Subcutaneous abdominal adipose tissue (tissue), 5 donors: ENCODE data around the gene IFITM1.
"Not testable (repeated sequence)": the region's sequence is repeated elsewhere in the genome, so short reads cannot be mapped to it uniquely, and the experiment has no call there.

ENCODE experiments used
- H3K27ac ChIP-seq: one replicate; pipeline ENCODE4 v1.7.0; 2013; ENCODE audit warnings: low read depth, mild to moderate bottlenecking, inconsistent platforms, low read length, moderate library complexity
- H3K27me3 ChIP-seq, 5 donors: one replicate each; pipeline ENCODE4 v1.7.0; 2013; ENCODE audit warnings: low read length in 5 of 5, inconsistent platforms in 1 of 5; ENCODE audit not compliant: control insufficient read depth in 5 of 5, insufficient read depth in 4 of 5
- H3K36me3 ChIP-seq, 5 donors: one replicate each; pipeline ENCODE4 v1.7.0; 2013; ENCODE audit warnings: low read length in 5 of 5; ENCODE audit not compliant: control insufficient read depth in 5 of 5, insufficient read depth in 5 of 5
- H3K4me1 ChIP-seq, 5 donors: one replicate each; pipeline ENCODE4 v1.7.0; 2013; ENCODE audit warnings: low read length in 5 of 5, mild to moderate bottlenecking in 3 of 5, moderate library complexity in 1 of 5; ENCODE audit not compliant: control insufficient read depth in 5 of 5, insufficient read depth in 5 of 5
- H3K4me3 ChIP-seq, 5 donors: one replicate each; pipeline ENCODE4 v1.7.0; 2013; ENCODE audit warnings: low read length in 5 of 5, low read depth in 1 of 5
- H3K9ac ChIP-seq, 5 donors: one replicate each; pipeline ENCODE4 v1.7.0; 2013; ENCODE audit warnings: low read length in 5 of 5, mild to moderate bottlenecking in 4 of 5, moderate library complexity in 3 of 5
- H3K9me3 ChIP-seq, 5 donors: one replicate each; pipeline ENCODE4 v1.7.0; 2013; ENCODE audit warnings: low read length in 5 of 5; ENCODE audit not compliant: control insufficient read depth in 5 of 5
- donor health status: healthy.
- donor health status: healthy.
- donor health status: healthy.
- donor health status: healthy.
- donor health status: healthy.

The IFITM1 gene

DNA sequence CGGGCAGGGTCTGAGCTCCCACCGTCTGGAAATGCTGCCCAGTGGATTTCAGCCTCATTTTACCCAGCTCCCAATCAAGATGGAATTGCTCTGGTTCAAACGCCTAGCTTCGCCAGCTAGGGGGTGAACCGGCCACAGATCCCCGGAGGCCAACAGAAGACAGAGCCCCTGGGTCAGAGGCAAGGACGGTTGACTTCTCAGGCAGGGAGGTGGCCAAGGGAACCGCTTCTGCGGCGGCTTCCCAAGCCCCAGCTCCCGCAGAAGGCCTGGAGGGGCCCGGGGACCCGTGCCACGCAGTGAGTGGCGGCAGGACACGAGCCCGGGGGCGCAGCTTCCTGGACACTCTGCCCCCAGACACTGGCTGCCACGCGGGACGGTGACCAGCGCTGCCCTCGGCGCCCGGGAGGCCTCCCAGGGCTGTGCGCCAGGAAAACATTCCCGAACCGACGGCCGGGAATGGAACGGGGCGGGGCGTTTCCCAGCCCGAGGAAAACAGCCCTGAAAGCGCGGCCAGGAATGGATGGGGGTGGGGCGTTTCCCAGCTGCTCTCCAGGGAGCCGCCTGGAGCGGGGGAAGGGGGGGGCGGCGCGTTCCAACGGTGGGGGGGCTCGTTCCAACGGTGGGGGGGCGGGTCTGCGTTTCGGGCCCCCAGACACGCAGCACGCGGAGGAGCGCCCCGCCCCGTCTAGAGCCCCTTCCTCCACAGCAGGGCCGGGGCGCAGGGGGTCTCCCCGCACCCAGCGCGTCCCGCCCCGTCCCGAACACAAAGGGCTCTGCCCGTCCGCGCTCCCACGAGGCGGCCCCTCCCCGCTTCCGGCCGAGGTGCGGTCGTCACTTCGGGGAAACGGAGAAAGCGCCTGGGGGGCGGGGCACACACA lies 42.0 kb downstream of the IFITM1 start:
- peaks cover 8 to 31% (median 23%) of the 10 kb centered on the region in 5 donors for H3K4me1 ChIP-seq
- peak overlapping the region; percentile 97 for H3K27ac ChIP-seq
- peaks cover 0 to 4% (median under 1%) of the 10 kb centered on the region in 5 donors for H3K9me3 ChIP-seq
- peak overlapping the region; percentile 41 to 63 (median 46) for H3K4me3 ChIP-seq
- peak overlapping the region; percentile 65 to 95 (median 79) for H3K9ac ChIP-seq
- peaks cover 0 to 16% (median 9%) of the 10 kb centered on the region in 5 donors for H3K27me3 ChIP-seq
- no peaks in the 10 kb centered on the region for H3K36me3 ChIP-seq

DNA sequence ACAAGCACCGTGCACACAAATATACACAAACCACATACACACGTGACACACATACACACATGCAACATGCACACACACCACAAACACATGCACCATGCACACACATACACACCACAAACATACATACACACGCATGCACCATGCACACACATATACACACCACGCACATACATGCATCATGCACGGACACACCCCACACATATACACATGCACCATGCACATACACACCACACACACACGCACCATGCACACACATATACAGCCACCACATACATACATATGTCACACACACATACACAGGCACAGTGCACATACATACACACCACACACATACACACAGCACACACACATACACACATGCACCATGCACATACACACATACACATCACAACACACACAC lies 42.8 kb downstream of the IFITM1 start:
- H3K4me1 ChIP-seq = peaks cover 8 to 26% (median 18%) of the 10 kb centered on the region in 5 donors

DNA sequence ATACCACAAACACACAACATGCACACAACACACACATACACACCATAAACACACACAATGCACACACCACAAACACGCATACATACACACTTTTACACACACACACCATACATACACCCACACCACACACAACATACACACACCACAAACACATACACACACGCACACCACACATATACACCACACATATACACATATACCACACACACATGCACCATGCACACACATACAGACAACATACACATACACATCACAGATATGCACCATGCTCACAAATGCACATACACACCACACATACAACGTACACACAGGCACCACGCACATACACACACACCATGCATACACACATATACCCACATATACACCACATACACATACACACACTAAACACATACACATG lies 43.7 kb downstream of the IFITM1 start:
- H3K27ac ChIP-seq = no peak overlapping the region
- H3K9ac ChIP-seq = no peak overlapping the region
- peaks cover 0 to 19% (median 9%) of the 10 kb centered on the region in 5 donors for H3K27me3 ChIP-seq
- peaks cover 8 to 25% (median 18%) of the 10 kb centered on the region in 5 donors for H3K4me1 ChIP-seq
- H3K9me3 ChIP-seq = peaks cover 2 to 8% (median 4%) of the 10 kb centered on the region in 5 donors
- H3K4me3 ChIP-seq = no peak overlapping the region
- H3K36me3 ChIP-seq = no peaks in the 10 kb centered on the region

More for the DNA sequence above, 42.8 kb downstream of the IFITM1 start:
- Histone ChIP-seq H3K36me3 (no peaks in the 10 kb centered on the region), H3K9ac (no peak overlapping the region), H3K27ac (no peak overlapping the region), H3K4me3 (no peak overlapping the region), H3K27me3 (peaks cover 0 to 19% (median 9%) of the 10 kb centered on the region in 5 donors), H3K9me3 (peaks cover 2 to 8% (median 4%) of the 10 kb centered on the region in 5 donors)

DNA sequence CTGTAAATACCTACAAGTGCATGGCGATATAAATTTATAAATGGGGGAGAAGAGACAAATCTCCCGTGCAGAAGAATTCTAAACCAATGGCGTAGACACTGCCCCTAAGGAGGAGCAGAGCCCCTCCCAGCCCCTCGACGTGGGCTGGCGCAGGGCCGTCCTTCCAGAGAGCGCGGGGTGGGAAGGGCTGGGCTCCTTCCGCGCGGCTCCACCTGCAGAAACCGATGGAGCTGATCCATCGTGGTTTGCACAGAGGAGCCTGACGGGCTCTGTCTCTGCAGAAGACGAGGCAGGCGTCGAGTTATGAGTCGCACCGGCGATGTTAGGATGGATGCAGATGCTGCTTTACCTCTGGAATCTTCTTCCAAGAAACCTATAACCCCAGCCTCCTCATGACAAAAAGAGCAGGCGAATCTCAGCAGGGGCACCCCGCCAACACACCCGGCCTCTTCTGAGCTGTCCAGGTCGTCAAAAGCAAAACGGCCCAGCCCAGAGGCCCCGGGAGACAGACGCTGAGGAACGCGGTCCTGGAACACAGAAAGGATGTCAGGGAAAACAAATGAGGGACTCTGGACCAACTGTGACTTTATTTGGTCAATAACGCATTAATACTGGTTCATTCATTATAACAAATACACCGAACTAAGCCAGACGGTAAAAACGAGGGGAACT lies 44.4 kb downstream of the IFITM1 start:
- Histone ChIP-seq H3K27me3 (peaks cover 0 to 19% (median 9%) of the 10 kb centered on the region in 5 donors), H3K4me3 (no peak overlapping the region), H3K27ac (no peak overlapping the region), H3K4me1 (peaks cover 8 to 21% (median 17%) of the 10 kb centered on the region in 5 donors), H3K9me3 (peaks cover 2 to 8% (median 4%) of the 10 kb centered on the region in 5 donors), H3K36me3 (no peaks in the 10 kb centered on the region), H3K9ac (no peak overlapping the region)

DNA sequence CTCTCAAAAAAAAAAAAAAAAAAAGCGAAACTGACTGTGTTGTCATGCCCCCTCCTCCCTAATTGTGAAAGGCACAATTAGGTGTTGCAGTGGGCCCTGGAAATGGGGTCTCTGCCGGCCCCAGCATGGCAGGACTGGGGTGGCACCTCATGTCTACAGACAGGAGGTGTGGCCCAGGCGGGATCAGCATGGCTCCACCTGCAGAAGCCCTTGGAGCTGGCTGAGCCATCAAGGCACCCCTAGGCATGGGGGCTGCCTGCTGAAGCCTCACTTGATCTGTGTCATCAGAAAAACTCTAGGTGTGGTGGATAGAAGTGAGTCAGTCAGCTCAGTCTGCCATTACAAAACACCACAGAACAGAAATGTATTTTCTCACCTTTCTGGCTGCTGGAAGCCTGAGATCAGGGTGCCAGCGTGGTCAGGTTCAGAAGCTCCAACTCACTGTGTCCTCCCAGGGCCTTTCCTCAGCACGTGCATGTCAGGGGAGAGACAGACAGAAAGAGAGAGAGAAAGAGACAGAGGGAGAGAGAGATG lies 45.4 kb downstream of the IFITM1 start:
- no peak overlapping the region for H3K4me3 ChIP-seq

DNA sequence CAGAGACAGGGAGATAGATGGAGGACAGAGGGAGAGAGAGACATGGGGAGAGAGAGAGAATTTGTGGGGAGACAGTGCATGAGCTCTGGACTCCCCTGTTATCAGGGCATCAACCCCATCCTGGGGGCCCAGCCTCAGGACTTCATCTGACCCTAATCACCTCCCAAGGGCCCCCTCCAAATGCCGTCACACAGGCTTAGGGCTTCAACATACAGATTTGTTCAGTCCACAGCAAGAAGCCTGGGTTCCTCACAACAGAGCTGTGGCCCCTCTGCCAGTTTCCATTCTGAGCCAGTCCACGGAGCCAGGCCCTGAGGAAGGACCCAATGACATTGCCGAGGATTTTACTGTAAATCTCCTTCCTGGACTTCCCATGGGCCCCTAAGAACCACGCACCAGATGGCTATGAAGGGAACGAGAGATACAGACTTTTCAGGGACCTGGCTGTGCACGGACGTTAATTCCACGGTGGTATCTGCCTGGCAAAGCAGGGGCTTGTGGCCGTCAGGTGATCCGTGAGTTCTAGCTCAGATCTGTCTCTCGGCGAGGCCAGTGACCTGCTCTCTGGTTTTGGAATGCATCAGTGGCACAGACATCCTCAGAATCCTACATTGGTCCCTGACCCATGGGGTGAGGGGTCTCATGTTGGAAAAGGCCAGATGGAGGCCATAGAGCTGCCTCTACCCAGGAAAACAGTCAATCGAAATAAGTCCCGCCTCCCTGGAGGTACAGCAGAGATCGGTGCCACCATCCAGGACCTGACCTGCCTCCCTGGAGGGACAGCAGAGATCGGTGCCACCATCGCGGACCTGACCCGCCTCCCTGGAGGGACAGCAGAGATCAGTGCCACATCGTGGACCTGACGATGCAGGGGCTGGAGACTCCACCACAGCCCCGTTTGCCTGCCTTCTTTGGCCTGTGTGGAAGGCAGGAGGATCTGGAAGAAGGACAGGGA lies 46.8 kb downstream of the IFITM1 start:
- Histone ChIP-seq H3K4me1 (peaks cover 0 to 3% (median 2%) of the 10 kb centered on the region in 5 donors), H3K36me3 (no peaks in the 10 kb centered on the region), H3K4me3 (no peak overlapping the region), H3K9me3 (peaks cover 2 to 8% (median 4%) of the 10 kb centered on the region in 5 donors), H3K27ac (no peak overlapping the region), H3K27me3 (peaks cover 5 to 33% (median 24%) of the 10 kb centered on the region in 5 donors), H3K9ac (no peak overlapping the region)

More for the DNA sequence above, 45.4 kb downstream of the IFITM1 start:
- Histone ChIP-seq H3K4me1 (peaks cover 3 to 11% (median 9%) of the 10 kb centered on the region in 5 donors), H3K9ac (no peak overlapping the region), H3K9me3 (peaks cover 2 to 8% (median 4%) of the 10 kb centered on the region in 5 donors), H3K27ac (no peak overlapping the region), H3K36me3 (no peaks in the 10 kb centered on the region), H3K27me3 (peaks cover 0 to 22% (median 13%) of the 10 kb centered on the region in 5 donors)

DNA sequence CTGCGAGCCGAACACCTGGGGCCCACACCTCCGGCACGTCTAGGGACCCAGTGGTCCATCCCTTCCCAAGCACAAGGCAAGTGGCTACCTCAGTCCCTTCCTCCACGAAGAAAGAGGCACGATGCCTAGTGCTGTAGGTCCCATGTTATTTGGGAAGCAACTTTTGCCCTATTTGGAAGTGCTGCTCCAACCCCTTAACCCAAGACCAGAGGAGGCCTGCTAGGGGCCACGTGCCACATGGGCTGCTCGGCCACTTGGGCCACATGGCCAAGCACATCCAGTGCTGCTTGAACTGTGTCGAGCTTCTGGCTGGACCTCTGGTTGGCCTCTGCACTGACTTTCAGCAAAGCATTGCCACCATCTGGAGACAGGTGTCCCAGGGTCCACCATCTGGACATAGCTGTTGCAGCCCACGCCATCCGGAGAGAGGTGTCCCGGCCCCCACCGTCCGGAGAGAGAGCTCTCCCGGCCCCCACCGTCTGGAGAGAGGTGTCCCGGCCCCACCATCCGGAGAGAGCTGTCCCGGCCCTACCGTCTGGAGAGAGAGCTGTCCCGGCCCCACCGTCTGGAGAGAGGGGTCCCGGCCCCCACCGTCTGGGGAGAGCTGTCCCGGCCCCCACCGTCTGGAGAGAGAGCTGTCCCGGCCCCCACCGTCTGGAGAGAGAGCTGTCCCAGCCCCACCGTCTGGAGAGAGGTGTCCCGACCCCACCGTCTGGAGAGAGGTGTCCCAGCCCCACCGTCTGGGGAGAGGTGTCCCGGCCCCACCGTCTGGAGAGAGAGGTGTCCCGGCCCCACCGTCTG lies 49.0 kb downstream of the IFITM1 start:
- no peaks in the 10 kb centered on the region for H3K4me1 ChIP-seq
- no peak overlapping the region for H3K27ac ChIP-seq
- H3K27me3 ChIP-seq = peaks cover 19 to 48% (median 34%) of the 10 kb centered on the region in 5 donors
- H3K36me3 ChIP-seq = no peaks in the 10 kb centered on the region
- H3K4me3 ChIP-seq = no peak overlapping the region
- H3K9ac ChIP-seq = no peak overlapping the region
- H3K9me3 ChIP-seq = peaks cover 2 to 8% (median 4%) of the 10 kb centered on the region in 5 donors

DNA sequence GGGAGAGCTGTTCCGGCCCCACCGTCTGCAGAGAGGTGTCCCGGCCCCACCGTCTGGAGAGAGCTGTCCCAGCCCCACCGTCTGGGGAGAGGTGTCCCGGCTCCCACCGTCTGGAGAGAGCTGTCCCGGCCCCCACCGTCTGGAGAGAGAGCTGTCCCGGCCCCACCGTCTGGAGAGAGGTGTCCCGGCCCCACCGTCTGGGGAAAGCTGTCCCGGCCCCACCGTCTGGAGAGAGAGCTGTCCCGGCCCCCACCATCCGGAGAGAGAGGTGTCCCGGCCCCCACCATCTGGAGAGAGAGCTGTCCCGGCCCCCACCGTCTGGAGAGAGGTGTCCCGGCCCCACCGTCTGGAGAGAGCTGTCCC lies 49.6 kb downstream of the IFITM1 start:
- peaks cover 25 to 51% (median 40%) of the 10 kb centered on the region in 5 donors for H3K27me3 ChIP-seq
- not testable (repeated sequence) for H3K4me1 ChIP-seq, H3K27ac ChIP-seq, H3K36me3 ChIP-seq, H3K4me3 ChIP-seq, H3K9me3 ChIP-seq, H3K9ac ChIP-seq
